ENCODE measurements around the gene KCTD17.

DNA sequence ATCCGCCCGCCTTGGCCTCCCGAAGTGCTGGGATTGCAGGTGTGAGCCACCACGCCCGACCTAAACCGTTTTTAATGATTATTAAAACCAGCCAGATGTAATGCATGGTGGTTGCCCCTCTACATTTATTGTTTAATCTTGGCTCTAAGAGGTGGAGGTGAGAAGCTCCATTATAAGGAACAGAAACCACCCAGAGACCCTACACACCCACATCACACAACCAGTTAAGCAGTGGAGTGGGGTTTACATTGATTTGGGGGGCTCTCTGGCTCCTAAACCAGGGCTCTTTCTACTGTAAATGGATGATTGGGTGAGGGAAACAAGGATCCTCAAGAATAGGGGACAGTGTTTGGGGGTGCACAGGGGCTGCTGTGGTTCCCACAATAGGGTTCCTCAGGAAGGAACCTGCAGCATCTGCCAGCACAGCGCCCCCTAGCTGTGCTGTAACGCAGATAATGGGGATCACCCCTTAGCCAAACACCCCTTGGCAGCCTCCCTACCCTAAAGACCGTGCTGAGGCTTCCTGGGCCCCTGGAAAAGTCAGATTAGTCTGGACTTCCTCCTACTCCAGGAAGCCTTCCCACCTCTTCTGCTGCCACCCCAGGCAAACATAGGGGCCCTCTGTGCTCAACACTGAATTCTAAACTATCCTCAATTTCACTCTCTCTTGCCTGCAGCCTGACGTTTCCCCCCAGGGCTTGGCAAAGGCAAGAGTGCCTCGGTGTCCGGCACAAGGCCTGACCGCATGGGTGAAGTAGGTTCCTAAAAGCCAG is 29.6 kb upstream of the KCTD17 start:
- TF ChIP-seq, protein P1, sequence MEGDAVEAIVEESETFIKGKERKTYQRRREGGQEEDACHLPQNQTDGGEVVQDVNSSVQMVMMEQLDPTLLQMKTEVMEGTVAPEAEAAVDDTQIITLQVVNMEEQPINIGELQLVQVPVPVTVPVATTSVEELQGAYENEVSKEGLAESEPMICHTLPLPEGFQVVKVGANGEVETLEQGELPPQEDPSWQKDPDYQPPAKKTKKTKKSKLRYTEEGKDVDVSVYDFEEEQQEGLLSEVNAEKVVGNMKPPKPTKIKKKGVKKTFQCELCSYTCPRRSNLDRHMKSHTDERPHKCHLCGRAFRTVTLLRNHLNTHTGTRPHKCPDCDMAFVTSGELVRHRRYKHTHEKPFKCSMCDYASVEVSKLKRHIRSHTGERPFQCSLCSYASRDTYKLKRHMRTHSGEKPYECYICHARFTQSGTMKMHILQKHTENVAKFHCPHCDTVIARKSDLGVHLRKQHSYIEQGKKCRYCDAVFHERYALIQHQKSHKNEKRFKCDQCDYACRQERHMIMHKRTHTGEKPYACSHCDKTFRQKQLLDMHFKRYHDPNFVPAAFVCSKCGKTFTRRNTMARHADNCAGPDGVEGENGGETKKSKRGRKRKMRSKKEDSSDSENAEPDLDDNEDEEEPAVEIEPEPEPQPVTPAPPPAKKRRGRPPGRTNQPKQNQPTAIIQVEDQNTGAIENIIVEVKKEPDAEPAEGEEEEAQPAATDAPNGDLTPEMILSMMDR (IDR thresholded peaks at IDR 0.05 in 8 of 11, conservative IDR thresholded peaks at IDR 0.05 in 3 of 11) = peak in 10 of 11 experiments; percentile 37 to 86 (median 74)
- TF ChIP-seq POLR2AphosphoS5 (IDR thresholded peaks at IDR 0.05) = no peak
